K562 (cell line): ENCODE data around the gene KDM2B. TPM values are rescaled to one million over a fixed set of nuclear protein-coding genes. Genes with fewer than 3 reads are reported as not detected.
A peak's percentile ranks its signal among the peaks of the same experiment; 100 is the strongest.

ENCODE experiments used
- ATAC-seq: fragments of 200-7000 bp; cut with Tn5 transposase; 3 replicates; pipeline ENCODE4 v1.9.1; 2020; ENCODE audit warnings: moderate library complexity
- BruUV-seq: library from RNA; stranded (reverse); fragments of 400-500 nt; replicated peaks from 2 replicates; lab custom pipeline; 2021; lab: Mats Ljungman, UMichigan
- CTCF ChIA-PET: fragments of 300-600 bp; formaldehyde crosslinking; extraction: SDS; loops from one replicate; lab custom pipeline; 2021; ENCODE audit warnings: low intra/inter-chr PET ratio; lab: Yijun Ruan, JAX
- POLR2A ChIA-PET: fragments of 300-600, 350-650 bp; sonication (Branson Sonifier 250); formaldehyde crosslinking; extraction: SDS; loops from one replicate; lab custom pipeline; 2021; ENCODE audit warnings: antibody characterized with exemption, inconsistent platforms; lab: Yijun Ruan, JAX
- DNase-seq, 4 experiments: peaks; one replicate each; pipeline versions ENCODE4 v3.0.0 to v3.0.0-alpha.2; 2011 to 2018; ENCODE audit warnings: low spot score in 3 of 4, mixed read lengths in 3 of 4; ENCODE audit errors: extremely low read depth in 1 of 4
- FAIRE-seq: peaks from 2 replicates; lab custom pipeline; 2011; peaks lifted over from hg19 to GRCh38; lab: Jason Lieb, UNC
- H2AFZ ChIP-seq: 2 replicates; pipeline ENCODE4 v1.6.0; 2011; ENCODE audit warnings: low read depth, low read length, control low read depth, inconsistent platforms
- H3K27ac ChIP-seq: fragments of 200-600 bp; 3 replicates; pipeline ENCODE4 v1.8.0; 2011; ENCODE audit warnings: low read depth, mild to moderate bottlenecking, control low read depth, inconsistent platforms, low read length, moderate library complexity, mixed read lengths; ENCODE audit errors: extremely low read depth
- H3K27me3 ChIP-seq, 2 experiments: fragments of 300-600 bp in 1 of 2; 2 replicates in 1 of 2; 3 replicates in 1 of 2; pipeline versions ENCODE4 v1.6.0 to v1.8.0; 2011; ENCODE audit warnings: inconsistent platforms in 2 of 2, low read length in 2 of 2, mild to moderate bottlenecking in 1 of 2, mixed read lengths in 1 of 2, moderate library complexity in 1 of 2; ENCODE audit not compliant: control insufficient read depth in 2 of 2, insufficient read depth in 2 of 2
- H3K36me3 ChIP-seq: fragments of 300-600 bp; 3 replicates; pipeline ENCODE4 v1.8.0; 2011; ENCODE audit warnings: mild to moderate bottlenecking, low read length, inconsistent platforms; ENCODE audit not compliant: control insufficient read depth, insufficient read depth
- H3K4me1 ChIP-seq, 2 experiments: fragments of 200-600 bp in 1 of 2; replicated peaks in 1 of 2; 2 replicates in 1 of 2; 3 replicates in 1 of 2; pipeline versions ENCODE4 v1.5.1 to v1.8.0; 2011; ENCODE audit warnings: inconsistent platforms in 2 of 2, low read length in 2 of 2, mild to moderate bottlenecking in 1 of 2, mixed read lengths in 1 of 2, moderate library complexity in 1 of 2; ENCODE audit not compliant: control insufficient read depth in 2 of 2, insufficient read depth in 2 of 2
- H3K4me2 ChIP-seq: 2 replicates; pipeline ENCODE4 v1.6.1; 2011; ENCODE audit warnings: low read length, control low read depth, inconsistent platforms, mixed read lengths; ENCODE audit not compliant: insufficient read depth
- H3K4me3 ChIP-seq: fragments of 200-600 bp; sonication (generic), shearing (Covaris generic); 2 replicates; pipeline ENCODE4 v1.5.1; 2016; ENCODE audit warnings: control low read depth, inconsistent platforms
- H3K79me2 ChIP-seq: fragments of 200-600 bp; 3 replicates; pipeline ENCODE4 v1.8.0; 2011; ENCODE audit warnings: low read length, inconsistent platforms; ENCODE audit not compliant: control insufficient read depth, insufficient read depth
- H3K9ac ChIP-seq, 2 experiments: 2 replicates each; pipeline versions ENCODE4 v1.6.0 to v1.6.1; 2011; ENCODE audit warnings: low read depth in 2 of 2, low read length in 2 of 2, control low read depth in 1 of 2, inconsistent platforms in 1 of 2, mild to moderate bottlenecking in 1 of 2, mixed read lengths in 1 of 2; ENCODE audit not compliant: insufficient read depth in 1 of 2
- H3K9me1 ChIP-seq: one replicate; pipeline ENCODE4 v1.6.0; 2011; ENCODE audit warnings: inconsistent platforms, mild to moderate bottlenecking, low read length, moderate library complexity; ENCODE audit not compliant: control insufficient read depth, insufficient read depth
- H3K9me3 ChIP-seq: replicated peaks from 2 replicates; pipeline ENCODE4 v1.5.1; 2011; ENCODE audit warnings: low read depth, low read length, inconsistent platforms; ENCODE audit not compliant: control insufficient read depth, insufficient read depth
- H4K20me1 ChIP-seq: replicated peaks from 2 replicates; pipeline ENCODE4 v1.6.1; 2011; ENCODE audit warnings: low read length, inconsistent platforms, mixed read lengths; ENCODE audit not compliant: control insufficient read depth, insufficient read depth
- ARID1B ChIP-seq: fragments of 450-650 bp; IDR thresholded peaks from 2 replicates; pipeline ENCODE4 v1.6.1; 2016; ENCODE audit warnings: antibody characterized with exemption, mild to moderate bottlenecking, inconsistent platforms
- CHD2 ChIP-seq: IDR thresholded peaks from 2 replicates; pipeline ENCODE4 v1.6.1; 2011; ENCODE audit warnings: low read depth, low read length
- HDAC1 ChIP-seq, 2 experiments: fragments of 450-650 bp; IDR thresholded peaks; 2 replicates each; pipeline ENCODE4 v1.6.1; 2016 to 2017; ENCODE audit warnings: inconsistent platforms in 1 of 2, mild to moderate bottlenecking in 1 of 2, moderate library complexity in 1 of 2
- HMG20B ChIP-seq: fragments of 250-450 bp; sonication (Bioruptor Pico); IDR thresholded peaks from 2 replicates; pipeline ENCODE4 v1.5.0; 2021; ENCODE audit warnings: mild to moderate bottlenecking
- MCM5 ChIP-seq: fragments of 450-650 bp; IDR thresholded peaks from 2 replicates; pipeline ENCODE4 v1.6.1; 2016; ENCODE audit warnings: low read depth
- MYBL2 ChIP-seq, 2 experiments: fragments of 450-650 bp in 1 of 2; sonication (generic) in 1 of 2; formaldehyde crosslinking in 1 of 2; IDR thresholded peaks; 2 replicates each; pipeline versions ENCODE4 v1.6.1 to v1.8.1; 2017 to 2022; ENCODE audit warnings: borderline replicate concordance in 1 of 2, inconsistent platforms in 1 of 2, low read depth in 1 of 2, mild to moderate bottlenecking in 1 of 2, missing genetic modification reagents in 1 of 2, moderate library complexity in 1 of 2
- NCOA6 ChIP-seq: fragments of 450-650 bp; IDR thresholded peaks from 2 replicates; pipeline ENCODE4 v1.6.1; 2017; ENCODE audit warnings: mild to moderate bottlenecking
- ZNF316 ChIP-seq: fragments of 450-650 bp; IDR thresholded peaks from 2 replicates; pipeline ENCODE4 v1.6.1; 2016
- WGBS: fragments of 100-300 bp; shearing (Covaris generic); methylation state at CpG from one replicate; pipeline ENCODE4 v1.1.6; 2016; ENCODE audit warnings: low coverage, mixed read lengths; ENCODE audit not compliant: insufficient coverage; ENCODE audit errors: missing lambda C conversion rate; 5-methylcytosine and 5-hydroxymethylcytosine counted together
- in situ Hi-C: fragments of 300-500 bp; cut with MboI; formaldehyde crosslinking; loops from 4 replicates; pipeline ENCODE4 v1.15.0; 2018; ENCODE audit warnings: inconsistent platforms, mixed read lengths
- intact Hi-C: fragments of 100-400 bp; cut with micrococcal nuclease; formaldehyde crosslinking; loops from 2 replicates; pipeline ENCODE4 v1.14.2; 2022
- polyA plus RNA-seq, 8 experiments: library from polyadenylated mRNA; depleted of rRNA in 4 of 8; stranded (reverse) in 5 of 8; unstranded in 3 of 8; fragments of >200 nt; fragmentation: Nextera tagmentation in 2 of 8; fragmentation: Illumina TruSeq in 1 of 8; extraction: Ambion mirVana in 2 of 8; extraction: Trizol in 1 of 8; gene quantifications; 2 replicates each; pipeline versions ENCODE4 v1.2.1 to v1.2.3, GENCODE V29; 2011 to 2014; ENCODE audit warnings: inconsistent platforms in 1 of 8, missing spikeins in 1 of 8
- total RNA-seq, 7 experiments: library from RNA; depleted of rRNA in 6 of 7; stranded (reverse); fragments of >200 nt in 6 of 7; fragmentation: Illumina TruSeq in 2 of 7; extraction: Trizol in 2 of 7; gene quantifications; 2 replicates each; pipeline versions ENCODE4 v1.2.1 to v1.2.3, GENCODE V29; 2011 to 2021; ENCODE audit warnings: low replicate concordance in 1 of 7
- TF ChIP-seq, protein P1 (sequence below): fragments of 450-650 bp; IDR thresholded peaks from 2 replicates; pipeline ENCODE4 v1.7.1; 2018; ENCODE audit warnings: mild to moderate bottlenecking, low read depth; ENCODE audit not compliant: partially characterized antibody
- TF ChIP-seq, protein P2 (sequence below): fragments of 250-450 bp; sonication (Bioruptor Pico); IDR thresholded peaks from 2 replicates; pipeline ENCODE4 v1.8.0; 2022; ENCODE audit warnings: moderate library complexity, mild to moderate bottlenecking, inconsistent platforms
- TF ChIP-seq, protein P3 (sequence below): fragments of 450-650 bp; IDR thresholded peaks from 2 replicates; pipeline ENCODE4 v1.6.1; 2016; ENCODE audit warnings: antibody characterized with exemption

The KDM2B gene
- total and polyA plus RNA-seq, 9 of the 15 experiments (the other 6 are each of a cell fraction or from before 2014, with no cell fraction given): 7.4 to 50.5 (median 22.5) TPM

DNA sequence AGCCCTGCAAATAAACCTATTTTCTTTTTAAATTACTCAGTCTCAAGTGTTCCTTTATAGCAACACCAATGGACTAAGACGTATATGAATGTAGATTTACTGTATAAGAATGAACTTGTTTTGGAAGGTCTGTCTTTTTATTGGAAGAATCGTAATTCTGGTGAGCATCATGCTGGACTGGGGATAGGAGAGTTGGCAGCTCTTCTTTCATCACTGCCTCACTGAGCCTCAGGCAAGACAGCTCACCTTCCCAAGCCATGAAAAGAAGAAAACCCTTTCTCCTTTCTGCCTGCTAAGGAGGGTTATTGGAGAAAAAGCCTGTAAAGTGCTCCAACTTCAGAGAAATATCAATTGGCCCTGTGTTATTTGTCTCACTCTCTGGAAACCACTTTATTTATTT lies 190.0 kb downstream of the KDM2B start:
- TF ChIP-seq HDAC1 (IDR thresholded peaks at IDR 0.05): no peak

DNA sequence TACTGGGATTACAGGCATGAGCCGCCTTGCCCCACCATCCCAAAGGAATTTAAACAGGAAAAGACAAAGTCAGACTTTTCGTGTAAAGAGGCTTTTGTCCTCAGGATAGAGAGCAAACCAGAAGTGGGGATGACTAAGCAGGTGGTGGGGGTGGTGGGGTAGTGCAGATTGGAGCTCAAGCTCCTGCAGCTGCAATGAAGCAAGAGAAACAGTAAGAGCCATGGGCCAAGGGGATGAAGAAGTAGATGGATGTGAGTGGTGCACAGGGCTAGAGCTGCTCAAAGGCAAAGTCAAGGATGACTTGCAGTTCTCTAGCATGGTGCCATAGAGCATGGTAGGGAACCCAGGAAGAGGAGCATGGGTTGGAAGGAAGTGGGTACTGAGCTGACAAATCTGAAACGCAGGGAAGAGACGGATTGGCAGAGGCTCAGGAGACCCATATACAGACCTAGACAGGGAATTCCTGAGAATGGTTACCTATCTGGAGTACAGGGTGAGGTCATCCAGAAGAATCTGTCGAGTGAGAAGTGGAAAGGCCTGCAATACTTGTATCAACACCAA lies 192.3 kb downstream of the KDM2B start:
- Histone ChIP-seq H3K79me2 (no peaks in the 10 kb centered on the region), H3K4me1 (peaks cover 4 to 14% of the 10 kb centered on the region in 2 experiments; a peak in 3 of 5 replicates), H4K20me1 (no peaks in the 10 kb centered on the region), H3K9me1 (no peaks in the 10 kb centered on the region), H3K27me3 (no peaks in the 10 kb centered on the region), H2AFZ (peak overlapping the region; percentile 53), H3K9me3 (no peaks in the 10 kb centered on the region), H3K36me3 (no peaks in the 10 kb centered on the region), H3K4me3 (no peak overlapping the region), H3K4me2 (no peak overlapping the region), H3K27ac (no peak overlapping the region), H3K9ac (no peak overlapping the region; a peak in 1 of 4 replicates)
- ChIA-PET CTCF (no interaction called here), POLR2A (interaction anchor here (0.6 to 1.1 kb wide), 5 partner anchors 11 to 415 kb away, joined by 3 read pairs; partner anchors contain the start of gene RNF34)
- in situ Hi-C loops: no loop called here
- BruUV-seq: no TSS peak
- DNase-seq (peak in 3 of 4 experiments; percentile 12 to 45 (median 41)), ATAC-seq (peak; percentile 70), FAIRE-seq (peak; percentile 29)
- intact Hi-C loops: no loop called here
- 48% methylated on average over 5 of the region's 5 CpGs for WGBS
- TF ChIP-seq, protein P1, sequence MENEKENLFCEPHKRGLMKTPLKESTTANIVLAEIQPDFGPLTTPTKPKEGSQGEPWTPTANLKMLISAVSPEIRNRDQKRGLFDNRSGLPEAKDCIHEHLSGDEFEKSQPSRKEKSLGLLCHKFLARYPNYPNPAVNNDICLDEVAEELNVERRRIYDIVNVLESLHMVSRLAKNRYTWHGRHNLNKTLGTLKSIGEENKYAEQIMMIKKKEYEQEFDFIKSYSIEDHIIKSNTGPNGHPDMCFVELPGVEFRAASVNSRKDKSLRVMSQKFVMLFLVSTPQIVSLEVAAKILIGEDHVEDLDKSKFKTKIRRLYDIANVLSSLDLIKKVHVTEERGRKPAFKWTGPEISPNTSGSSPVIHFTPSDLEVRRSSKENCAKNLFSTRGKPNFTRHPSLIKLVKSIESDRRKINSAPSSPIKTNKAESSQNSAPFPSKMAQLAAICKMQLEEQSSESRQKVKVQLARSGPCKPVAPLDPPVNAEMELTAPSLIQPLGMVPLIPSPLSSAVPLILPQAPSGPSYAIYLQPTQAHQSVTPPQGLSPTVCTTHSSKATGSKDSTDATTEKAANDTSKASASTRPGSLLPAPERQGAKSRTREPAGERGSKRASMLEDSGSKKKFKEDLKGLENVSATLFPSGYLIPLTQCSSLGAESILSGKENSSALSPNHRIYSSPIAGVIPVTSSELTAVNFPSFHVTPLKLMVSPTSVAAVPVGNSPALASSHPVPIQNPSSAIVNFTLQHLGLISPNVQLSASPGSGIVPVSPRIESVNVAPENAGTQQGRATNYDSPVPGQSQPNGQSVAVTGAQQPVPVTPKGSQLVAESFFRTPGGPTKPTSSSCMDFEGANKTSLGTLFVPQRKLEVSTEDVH: no peak
- no peak for TF ChIP-seq CHD2
- no peak for TF ChIP-seq HMG20B (CRISPR knock-in tag)
- TF ChIP-seq, protein P2, sequence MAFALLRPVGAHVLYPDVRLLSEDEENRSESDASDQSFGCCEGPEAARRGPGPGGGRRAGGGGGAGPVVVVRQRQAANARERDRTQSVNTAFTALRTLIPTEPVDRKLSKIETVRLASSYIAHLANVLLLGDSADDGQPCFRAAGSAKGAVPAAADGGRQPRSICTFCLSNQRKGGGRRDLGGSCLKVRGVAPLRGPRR: no peak
- TF ChIP-seq, protein P3, sequence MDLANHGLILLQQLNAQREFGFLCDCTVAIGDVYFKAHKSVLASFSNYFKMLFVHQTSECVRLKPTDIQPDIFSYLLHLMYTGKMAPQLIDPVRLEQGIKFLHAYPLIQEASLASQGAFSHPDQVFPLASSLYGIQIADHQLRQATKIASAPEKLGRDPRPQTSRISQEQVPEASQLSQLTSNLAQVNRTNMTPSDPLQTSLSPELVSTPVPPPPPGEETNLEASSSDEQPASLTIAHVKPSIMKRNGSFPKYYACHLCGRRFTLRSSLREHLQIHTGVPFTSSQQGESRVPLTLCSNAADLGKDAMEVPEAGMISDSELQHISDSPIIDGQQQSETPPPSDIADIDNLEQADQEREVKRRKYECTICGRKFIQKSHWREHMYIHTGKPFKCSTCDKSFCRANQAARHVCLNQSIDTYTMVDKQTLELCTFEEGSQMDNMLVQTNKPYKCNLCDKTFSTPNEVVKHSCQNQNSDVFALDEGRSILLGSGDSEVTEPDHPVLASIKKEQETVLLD: no peak
- TF ChIP-seq ARID1B: peak; percentile 43; the same call in 1 of the 2 replicates
- TF ChIP-seq NCOA6: no peak
- no peak for TF ChIP-seq MYBL2 (IDR thresholded peaks at IDR 0.05; ENCODE audit: low read depth)
- no peak for TF ChIP-seq MYBL2 (CRISPR knock-in tag; IDR thresholded peaks at IDR 0.05; ENCODE audit: borderline replicate concordance)
- TF ChIP-seq MCM5: no peak
- TF ChIP-seq ZNF316: peak; percentile 86

More for the DNA sequence above, 190.0 kb downstream of the KDM2B start:
- Histone ChIP-seq H3K9me3 (no peaks in the 10 kb centered on the region), H3K27me3 (no peaks in the 10 kb centered on the region), H3K9me1 (no peaks in the 10 kb centered on the region), H3K4me1 (peaks cover 7 to 16% of the 10 kb centered on the region in 2 experiments; a peak in 3 of 5 replicates), H3K36me3 (no peaks in the 10 kb centered on the region), H2AFZ (no peak overlapping the region), H3K4me3 (no peak overlapping the region), H3K27ac (no peak overlapping the region), H4K20me1 (no peaks in the 10 kb centered on the region), H3K9ac (no peak overlapping the region), H3K4me2 (no peak overlapping the region), H3K79me2 (no peaks in the 10 kb centered on the region)
- 77% methylated on average over 2 of the region's 2 CpGs for WGBS
- ATAC-seq: no peak
- no TSS peak for BruUV-seq
- CTCF ChIA-PET: no interaction called here
- in situ Hi-C loops (no loop called here), intact Hi-C loops (no loop called here)
- DNase-seq: no peak
- POLR2A ChIA-PET: interaction anchor here (1.4 to 2.4 kb wide), 2 partner anchors 11 to 39 kb away, joined by 9 to 13 read pairs; partner anchors contain the start of gene ANAPC5
- FAIRE-seq: no peak
